SKM-1 (cell line): ENCODE measurements around the gene DNAJC19.

Experiments used
- DNase-seq: peaks from one replicate; lab custom pipeline; 2025; ENCODE audit not compliant: unreplicated experiment; lab: John Stamatoyannopoulos, UW

The DNAJC19 gene

DNA sequence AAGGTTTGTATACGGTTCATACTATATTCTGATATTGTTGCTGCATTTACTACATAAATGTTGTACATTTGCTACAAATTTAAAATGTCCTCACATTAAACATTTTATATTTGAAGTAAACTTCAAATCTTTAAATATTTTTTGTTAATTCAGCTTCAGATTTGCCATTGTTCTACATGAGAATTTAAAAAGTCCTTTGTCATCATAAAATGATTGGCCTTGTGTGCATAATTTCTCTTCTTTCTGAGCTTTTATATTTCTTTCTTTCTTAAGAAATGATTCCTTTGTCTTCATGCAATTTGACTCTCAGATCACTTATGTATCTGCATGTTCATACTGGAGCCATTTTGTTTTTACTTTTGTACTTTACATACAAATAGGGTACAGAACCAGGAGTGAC lies 28.0 kb downstream of the DNAJC19 start:
- DNase-seq, result no peak

DNA sequence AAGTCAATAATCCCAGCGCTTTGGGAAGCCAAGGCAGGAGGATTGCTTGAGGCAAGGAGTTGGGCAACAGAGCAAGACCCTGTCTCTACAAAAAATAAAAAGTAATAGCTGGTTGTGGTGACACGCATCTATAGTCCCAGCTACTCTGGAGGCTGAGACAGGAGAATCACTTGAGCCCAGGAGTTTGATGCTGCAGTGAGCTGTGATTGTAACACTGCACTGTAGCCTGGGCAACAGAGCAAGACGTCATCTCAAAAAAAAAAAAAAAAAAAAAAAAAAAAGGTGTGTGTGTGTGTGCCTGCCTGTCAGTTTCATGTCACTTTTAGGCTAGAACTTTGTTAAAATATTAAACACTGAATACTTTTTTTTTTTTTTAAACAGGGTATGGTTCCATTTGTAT lies 28.4 kb downstream of the DNAJC19 start:
- no peak for DNase-seq

DNA sequence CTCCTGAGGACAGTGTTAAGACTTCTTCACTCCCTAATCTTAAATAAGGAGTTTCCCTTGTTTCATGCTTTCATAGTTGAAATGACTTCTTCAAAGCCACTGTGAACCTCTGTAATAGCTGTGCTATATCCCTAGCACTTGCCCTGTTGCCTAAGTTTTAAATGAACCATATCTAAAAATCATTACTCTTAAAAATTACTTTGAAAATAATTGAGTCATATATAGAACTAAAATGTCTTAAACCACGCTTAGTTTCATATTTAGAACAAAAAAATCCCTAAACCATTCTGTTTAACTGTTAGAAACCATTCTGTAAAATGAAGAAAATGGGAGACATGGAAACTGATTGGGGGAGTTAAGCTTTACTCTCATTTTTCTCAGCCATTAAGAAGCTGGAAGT lies 29.8 kb downstream of the DNAJC19 start:
- no peak for DNase-seq

DNA sequence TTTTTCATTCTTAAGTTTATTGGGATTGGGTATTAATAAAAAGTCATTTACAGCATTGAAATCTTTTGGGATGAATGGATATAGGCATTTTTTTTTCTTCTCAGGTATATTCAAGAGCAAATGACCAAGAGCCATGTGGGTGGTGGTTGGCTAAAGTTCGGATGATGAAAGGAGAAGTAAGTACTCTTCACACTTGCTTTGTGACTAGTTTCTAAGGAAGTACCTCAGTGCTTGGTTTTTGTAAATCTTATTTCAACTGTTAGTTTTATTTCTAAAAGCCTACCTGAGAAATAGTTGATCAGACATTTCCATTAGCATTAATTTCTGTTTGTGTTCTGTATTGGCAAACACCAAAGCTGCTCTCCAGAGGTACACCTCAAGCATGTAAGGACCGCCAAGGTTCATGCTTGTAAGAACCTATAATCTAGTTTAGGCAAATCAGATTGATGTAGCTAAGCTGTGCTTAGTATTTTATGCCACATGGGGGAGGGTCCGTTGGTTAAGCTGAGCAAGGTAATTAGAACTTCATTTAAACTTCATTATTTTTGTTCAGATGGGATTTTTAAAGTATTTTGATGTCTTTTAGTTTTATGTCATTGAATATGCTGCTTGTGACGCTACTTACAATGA lies 41.7 kb downstream of the DNAJC19 start:
- no peak for DNase-seq

DNA sequence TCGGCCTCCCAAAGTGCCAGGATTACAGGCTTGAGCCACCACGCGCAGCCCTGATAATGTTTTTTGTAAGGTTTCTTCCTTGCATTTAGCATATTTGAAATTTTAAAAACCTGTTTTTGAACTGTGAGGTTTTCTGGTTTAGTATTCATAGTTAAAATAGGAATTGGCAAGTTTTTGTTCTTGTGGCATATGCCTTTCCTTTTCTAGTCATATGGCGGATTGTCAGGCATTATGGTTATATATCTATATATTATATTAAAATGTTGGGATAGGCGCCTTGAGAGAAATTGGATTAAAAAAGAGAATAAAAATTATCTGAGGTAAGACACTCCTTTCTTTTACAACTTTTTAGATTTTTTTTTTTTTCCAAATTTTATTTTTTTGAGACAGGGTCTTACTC lies 48.7 kb downstream of the DNAJC19 start:
- DNase-seq, result no peak

DNA sequence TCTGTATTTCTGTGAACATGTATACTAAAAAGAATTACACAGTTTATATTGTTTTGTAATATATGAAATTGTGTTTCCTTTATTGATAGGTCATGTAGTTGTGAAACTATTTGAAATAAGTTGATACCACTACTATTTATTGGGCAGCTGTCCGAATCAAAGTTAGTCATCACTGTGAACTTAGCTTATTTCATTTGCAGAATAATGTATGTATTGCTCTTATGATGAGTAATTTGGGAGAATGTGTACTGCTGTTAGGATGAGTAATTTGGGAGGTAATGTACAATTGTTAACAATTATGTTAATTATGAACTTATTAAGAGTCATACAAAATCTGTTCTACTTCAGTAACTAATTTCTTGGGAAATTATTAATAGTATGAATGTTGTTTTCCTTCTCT lies 54.9 kb downstream of the DNAJC19 start:
- DNase-seq, result no peak
